Measurements from ENCODE around the gene ZMYND11.
A peak's percentile ranks its signal among the peaks of the same experiment; 100 is the strongest.

Gene ZMYND11

DNA sequence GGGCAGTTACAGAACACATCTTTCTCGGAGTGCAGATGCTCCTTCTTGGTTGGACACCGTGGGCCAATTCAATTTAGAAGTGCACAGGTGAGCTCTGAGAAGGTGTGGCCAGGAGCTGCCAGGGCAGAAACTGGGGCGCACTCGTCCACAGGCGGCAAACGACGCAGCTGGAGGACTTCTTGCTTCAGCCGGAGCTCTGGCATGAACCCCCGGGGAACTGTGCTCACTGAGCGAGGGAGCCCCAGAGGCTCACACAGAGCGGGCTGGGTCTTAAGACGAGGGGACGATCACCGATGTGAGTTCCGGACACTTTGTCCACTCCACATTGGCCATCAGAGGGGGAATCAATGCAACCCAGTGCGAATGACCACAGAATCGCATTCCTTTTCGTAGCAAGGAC lies 140.4 kb downstream of the ZMYND11 start:
- Histone ChIP-seq H3K4me3 (ENCODE audit: low read depth, low read length) (no peak overlapping the region), H4K8ac (ENCODE audit: low read depth, low read length) (no peak overlapping the region), H2AFZ (ENCODE audit: insufficient read depth, low read length, poor library complexity) (no peak overlapping the region), H3K79me1 (ENCODE audit: low read length) (no peaks in the 10 kb centered on the region), H3K18ac (ENCODE audit: low read length) (no peak overlapping the region), H4K12ac (ENCODE audit: low read depth, low read length) (no peak overlapping the region), H3K4me1 (ENCODE audit: control insufficient read depth in 1 of 2, insufficient read depth in 2 of 2, low read length in 2 of 2) (peaks cover 7 to 9% of the 10 kb centered on the region in 2 experiments), H3K9me3 (ENCODE audit: insufficient read depth, low read depth, low read length) (peaks cover under 1% of the 10 kb centered on the region), H3K27me3 (ENCODE audit: insufficient read depth, low read length) (no peaks in the 10 kb centered on the region), H3K4me2 (ENCODE audit: low read length) (no peak overlapping the region), H2BK12ac (ENCODE audit: low read length) (no peak overlapping the region), H3K23ac (ENCODE audit: low read length) (no peak overlapping the region), H2BK120ac (ENCODE audit: insufficient read depth, low read length, poor library complexity) (no peak overlapping the region), H3K14ac (ENCODE audit: low read length) (no peak overlapping the region), H3K4ac (ENCODE audit: low read depth, low read length) (no peak overlapping the region), H2AK5ac (ENCODE audit: low read length) (no peak overlapping the region), H3K36me3 (ENCODE audit: control insufficient read depth in 1 of 2, insufficient read depth in 2 of 2, low read length in 2 of 2) (peaks cover 14 to 23% of the 10 kb centered on the region in 2 experiments), H3K79me2 (ENCODE audit: control insufficient read depth, insufficient read depth, low read length, poor library complexity) (no peaks in the 10 kb centered on the region), H4K91ac (ENCODE audit: low read depth, low read length) (no peak overlapping the region), H3K27ac (ENCODE audit: low read depth, low read length) (no peak overlapping the region), H2BK5ac (ENCODE audit: low read depth, low read length, poor library complexity) (no peak overlapping the region), H3K9ac (ENCODE audit: low read length) (no peak overlapping the region)
- no CpG with 5 or more reads among the region's 18 CpGs for WGBS (ENCODE audit: extremely low coverage, insufficient coverage, insufficient read length)
- no peak for DNase-seq

DNA sequence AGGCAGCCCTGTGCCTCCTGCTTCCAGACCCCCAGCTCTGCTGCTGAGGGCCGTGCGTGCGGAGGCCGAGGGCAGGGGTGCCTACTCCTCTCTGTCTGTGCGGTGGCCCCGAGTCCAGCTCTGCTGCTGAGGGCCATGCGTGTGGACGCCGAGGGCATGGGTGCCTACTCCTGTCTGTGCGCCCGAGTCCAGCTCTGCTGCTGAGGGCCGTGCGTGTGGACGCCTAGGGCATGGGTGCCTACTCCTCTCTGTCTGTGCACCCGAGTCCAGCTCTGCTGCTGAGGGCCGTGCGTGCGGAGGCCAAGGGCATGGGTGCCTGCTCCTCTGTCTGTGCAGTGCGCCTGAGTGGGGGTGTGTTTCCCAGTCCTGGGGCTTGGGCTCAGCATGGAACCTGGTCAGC lies 142.7 kb downstream of the ZMYND11 start:
- H3K27ac ChIP-seq (ENCODE audit: low read depth, low read length): no peak overlapping the region
- no peak overlapping the region for H2AK5ac ChIP-seq (ENCODE audit: low read length)
- H3K23ac ChIP-seq (ENCODE audit: low read length): no peak overlapping the region
- H2AFZ ChIP-seq (ENCODE audit: insufficient read depth, low read length, poor library complexity): no peak overlapping the region
- no peak for DNase-seq
- H3K4me1 ChIP-seq (ENCODE audit: control insufficient read depth in 1 of 2, insufficient read depth in 2 of 2, low read length in 2 of 2): no peaks in the 10 kb centered on the region
- WGBS (ENCODE audit: extremely low coverage, insufficient coverage, insufficient read length): no CpG with 5 or more reads among the region's 19 CpGs
- H3K36me3 ChIP-seq (ENCODE audit: control insufficient read depth in 1 of 2, insufficient read depth in 2 of 2, low read length in 2 of 2): peaks cover 24 to 37% of the 10 kb centered on the region in 2 experiments
- no peaks in the 10 kb centered on the region for H3K79me1 ChIP-seq (ENCODE audit: low read length)
- H2BK120ac ChIP-seq (ENCODE audit: insufficient read depth, low read length, poor library complexity): no peak overlapping the region
- H3K9me3 ChIP-seq (ENCODE audit: insufficient read depth, low read depth, low read length): no peaks in the 10 kb centered on the region
- no peak overlapping the region for H3K14ac ChIP-seq (ENCODE audit: low read length)
- H4K8ac ChIP-seq (ENCODE audit: low read depth, low read length): no peak overlapping the region
- no peak overlapping the region for H3K18ac ChIP-seq (ENCODE audit: low read length)
- H4K91ac ChIP-seq (ENCODE audit: low read depth, low read length): no peak overlapping the region
- no peak overlapping the region for H3K4me2 ChIP-seq (ENCODE audit: low read length)
- H2BK5ac ChIP-seq (ENCODE audit: low read depth, low read length, poor library complexity): no peak overlapping the region
- H3K4ac ChIP-seq (ENCODE audit: low read depth, low read length): no peak overlapping the region
- H3K9ac ChIP-seq (ENCODE audit: low read length): no peak overlapping the region
- peak overlapping the region; percentile 32 for H3K4me3 ChIP-seq (ENCODE audit: low read depth, low read length)
- H3K79me2 ChIP-seq (ENCODE audit: control insufficient read depth, insufficient read depth, low read length, poor library complexity): no peaks in the 10 kb centered on the region
- H3K27me3 ChIP-seq (ENCODE audit: insufficient read depth, low read length): no peaks in the 10 kb centered on the region
- H2BK12ac ChIP-seq (ENCODE audit: low read length): no peak overlapping the region
- no peak overlapping the region for H4K12ac ChIP-seq (ENCODE audit: low read depth, low read length)

DNA sequence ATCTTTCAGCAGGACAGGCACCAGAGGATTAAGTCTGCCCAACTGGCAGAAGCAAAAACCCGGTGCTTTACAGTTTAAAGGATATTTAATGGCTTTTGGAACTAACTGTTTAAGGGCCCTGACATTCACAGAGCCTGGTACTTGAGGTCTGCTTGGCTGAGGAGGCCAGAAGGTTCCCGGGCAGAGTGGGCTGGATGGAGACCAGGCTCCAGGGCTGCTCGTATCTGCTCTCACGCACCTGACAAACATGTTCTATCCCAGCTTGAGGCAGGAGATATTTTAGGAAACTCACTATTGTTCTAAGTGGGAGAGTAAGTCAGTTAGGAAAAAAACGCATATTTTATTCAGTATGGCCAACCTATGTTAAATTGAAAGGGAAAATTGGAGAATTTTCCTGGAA lies 143.5 kb downstream of the ZMYND11 start:
- no peak for DNase-seq
- H3K9me3 ChIP-seq (ENCODE audit: insufficient read depth, low read depth, low read length): no peaks in the 10 kb centered on the region
- H3K23ac ChIP-seq (ENCODE audit: low read length): no peak overlapping the region
- H2AFZ ChIP-seq (ENCODE audit: insufficient read depth, low read length, poor library complexity): no peak overlapping the region
- H3K27ac ChIP-seq (ENCODE audit: low read depth, low read length): no peak overlapping the region
- H2BK120ac ChIP-seq (ENCODE audit: insufficient read depth, low read length, poor library complexity): no peak overlapping the region
- no peak overlapping the region for H4K12ac ChIP-seq (ENCODE audit: low read depth, low read length)
- H4K8ac ChIP-seq (ENCODE audit: low read depth, low read length): no peak overlapping the region
- no peak overlapping the region for H4K91ac ChIP-seq (ENCODE audit: low read depth, low read length)
- H3K4me2 ChIP-seq (ENCODE audit: low read length): no peak overlapping the region
- no peaks in the 10 kb centered on the region for H3K27me3 ChIP-seq (ENCODE audit: insufficient read depth, low read length)
- H3K18ac ChIP-seq (ENCODE audit: low read length): no peak overlapping the region
- H3K36me3 ChIP-seq (ENCODE audit: control insufficient read depth in 1 of 2, insufficient read depth in 2 of 2, low read length in 2 of 2): peaks cover 26 to 40% of the 10 kb centered on the region in 2 experiments
- no CpG with 5 or more reads among the region's 5 CpGs for WGBS (ENCODE audit: extremely low coverage, insufficient coverage, insufficient read length)
- H3K4ac ChIP-seq (ENCODE audit: low read depth, low read length): no peak overlapping the region
- H2BK12ac ChIP-seq (ENCODE audit: low read length): no peak overlapping the region
- no peak overlapping the region for H3K14ac ChIP-seq (ENCODE audit: low read length)
- no peaks in the 10 kb centered on the region for H3K79me1 ChIP-seq (ENCODE audit: low read length)
- no peak overlapping the region for H2AK5ac ChIP-seq (ENCODE audit: low read length)
- no peak overlapping the region for H3K4me3 ChIP-seq (ENCODE audit: low read depth, low read length)
- H3K79me2 ChIP-seq (ENCODE audit: control insufficient read depth, insufficient read depth, low read length, poor library complexity): no peaks in the 10 kb centered on the region
- H2BK5ac ChIP-seq (ENCODE audit: low read depth, low read length, poor library complexity): no peak overlapping the region
- H3K9ac ChIP-seq (ENCODE audit: low read length): no peak overlapping the region
- no peaks in the 10 kb centered on the region for H3K4me1 ChIP-seq (ENCODE audit: control insufficient read depth in 1 of 2, insufficient read depth in 2 of 2, low read length in 2 of 2)

DNA sequence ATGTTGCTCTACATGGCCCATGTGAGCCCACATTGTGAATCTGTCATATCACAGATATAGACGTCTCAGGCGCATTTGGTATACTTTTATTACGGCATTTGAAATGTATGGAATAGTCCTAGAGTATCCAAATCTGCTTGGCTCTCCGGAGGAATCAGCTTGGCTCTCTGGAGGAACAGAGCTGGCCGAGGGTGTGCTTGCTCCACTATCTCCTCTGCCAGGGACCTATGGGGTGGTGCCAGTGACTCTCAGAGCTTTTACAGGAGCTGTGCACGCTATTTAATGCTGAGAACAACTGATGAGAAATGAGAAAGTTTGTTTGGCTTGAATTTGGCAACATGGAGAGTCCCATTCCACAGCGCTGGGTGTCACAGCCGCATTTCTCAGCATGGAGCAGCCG lies 144.0 kb downstream of the ZMYND11 start:
- no CpG with 5 or more reads among the region's 9 CpGs for WGBS (ENCODE audit: extremely low coverage, insufficient coverage, insufficient read length)
- Histone ChIP-seq H2AFZ (ENCODE audit: insufficient read depth, low read length, poor library complexity) (no peak overlapping the region), H3K79me1 (ENCODE audit: low read length) (no peaks in the 10 kb centered on the region)

More for the DNA sequence above, 144.0 kb downstream of the ZMYND11 start:
- Histone ChIP-seq H3K9me3 (ENCODE audit: insufficient read depth, low read depth, low read length) (no peaks in the 10 kb centered on the region), H3K4me3 (ENCODE audit: low read depth, low read length) (no peak overlapping the region), H3K4ac (ENCODE audit: low read depth, low read length) (no peak overlapping the region), H4K12ac (ENCODE audit: low read depth, low read length) (no peak overlapping the region), H3K23ac (ENCODE audit: low read length) (no peak overlapping the region), H3K14ac (ENCODE audit: low read length) (no peak overlapping the region), H4K8ac (ENCODE audit: low read depth, low read length) (no peak overlapping the region), H3K79me2 (ENCODE audit: control insufficient read depth, insufficient read depth, low read length, poor library complexity) (no peaks in the 10 kb centered on the region), H3K9ac (ENCODE audit: low read length) (no peak overlapping the region), H2BK5ac (ENCODE audit: low read depth, low read length, poor library complexity) (no peak overlapping the region), H3K27ac (ENCODE audit: low read depth, low read length) (no peak overlapping the region), H2BK120ac (ENCODE audit: insufficient read depth, low read length, poor library complexity) (no peak overlapping the region), H4K91ac (ENCODE audit: low read depth, low read length) (no peak overlapping the region), H2BK12ac (ENCODE audit: low read length) (no peak overlapping the region), H3K36me3 (ENCODE audit: control insufficient read depth in 1 of 2, insufficient read depth in 2 of 2, low read length in 2 of 2) (peaks cover 30 to 44% of the 10 kb centered on the region in 2 experiments), H3K4me1 (ENCODE audit: control insufficient read depth in 1 of 2, insufficient read depth in 2 of 2, low read length in 2 of 2) (no peaks in the 10 kb centered on the region), H2AK5ac (ENCODE audit: low read length) (no peak overlapping the region), H3K4me2 (ENCODE audit: low read length) (no peak overlapping the region), H3K18ac (ENCODE audit: low read length) (no peak overlapping the region), H3K27me3 (ENCODE audit: insufficient read depth, low read length) (no peaks in the 10 kb centered on the region)
- DNase-seq: no peak
